ENCODE data around the gene RCOR1. TPM values are rescaled to one million over a fixed set of nuclear protein-coding genes. Genes with fewer than 3 reads are reported as not detected.

RCOR1 gene
- total and polyA plus RNA-seq, 2 donors (not counting 1 experiment from before 2014, with no cell fraction given), result 8.7 to 37.1 TPM

DNA sequence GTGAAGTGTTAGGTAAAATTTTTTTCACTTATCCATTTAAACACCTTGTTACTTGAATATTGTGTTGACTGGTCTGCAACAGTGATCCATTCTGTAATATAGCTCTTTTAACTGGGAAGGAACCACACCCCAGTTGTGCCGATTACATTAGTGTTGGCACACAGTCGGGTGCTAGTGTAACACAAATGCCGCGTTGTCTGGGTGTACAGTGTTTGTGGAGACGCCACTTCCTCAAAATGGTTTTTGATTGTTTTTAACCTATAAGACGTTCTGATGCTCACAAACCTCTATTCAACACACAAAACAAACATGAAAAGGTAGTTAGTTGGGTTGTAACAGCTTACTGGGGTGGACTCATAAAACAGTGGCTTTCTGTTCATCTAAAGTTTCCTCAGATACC lies 136.8 kb downstream of the RCOR1 start:
- H3K9me3 Mint-ChIP-seq (ENCODE audit: insufficient read depth), result no peaks in the 10 kb centered on the region
- H4K20me1 ChIP-seq (ENCODE audit: control insufficient read depth, insufficient read depth, low read length, poor library complexity, severe bottlenecking), result no peaks in the 10 kb centered on the region
- H3K27ac ChIP-seq (ENCODE audit: low read length in 2 of 2), result no peak overlapping the region
- H3K4me2 ChIP-seq (replicated peaks; ENCODE audit: low read depth, low read length, poor library complexity, severe bottlenecking), result no peak overlapping the region
- H3K36me3 ChIP-seq (replicated peaks in 1 of 2; ENCODE audit: control extremely low read depth in 1 of 2, control insufficient read depth in 1 of 2, extremely low read depth in 1 of 2, insufficient read depth in 2 of 2, low read length in 1 of 2), result peaks cover 1 to 45% of the 10 kb centered on the region in 2 experiments
- H2AFZ ChIP-seq (ENCODE audit: insufficient read depth, low read depth, low read length, poor library complexity, severe bottlenecking), result no peak overlapping the region
- no peaks in the 10 kb centered on the region for H3K4me1 Mint-ChIP-seq
- TF ChIP-seq EZH2 (IDR thresholded peaks at IDR 0.05; ENCODE audit: borderline replicate concordance, insufficient read depth, low read depth, low read length, poor library complexity, severe bottlenecking), result no peak
- TF ChIP-seq, protein P1, sequence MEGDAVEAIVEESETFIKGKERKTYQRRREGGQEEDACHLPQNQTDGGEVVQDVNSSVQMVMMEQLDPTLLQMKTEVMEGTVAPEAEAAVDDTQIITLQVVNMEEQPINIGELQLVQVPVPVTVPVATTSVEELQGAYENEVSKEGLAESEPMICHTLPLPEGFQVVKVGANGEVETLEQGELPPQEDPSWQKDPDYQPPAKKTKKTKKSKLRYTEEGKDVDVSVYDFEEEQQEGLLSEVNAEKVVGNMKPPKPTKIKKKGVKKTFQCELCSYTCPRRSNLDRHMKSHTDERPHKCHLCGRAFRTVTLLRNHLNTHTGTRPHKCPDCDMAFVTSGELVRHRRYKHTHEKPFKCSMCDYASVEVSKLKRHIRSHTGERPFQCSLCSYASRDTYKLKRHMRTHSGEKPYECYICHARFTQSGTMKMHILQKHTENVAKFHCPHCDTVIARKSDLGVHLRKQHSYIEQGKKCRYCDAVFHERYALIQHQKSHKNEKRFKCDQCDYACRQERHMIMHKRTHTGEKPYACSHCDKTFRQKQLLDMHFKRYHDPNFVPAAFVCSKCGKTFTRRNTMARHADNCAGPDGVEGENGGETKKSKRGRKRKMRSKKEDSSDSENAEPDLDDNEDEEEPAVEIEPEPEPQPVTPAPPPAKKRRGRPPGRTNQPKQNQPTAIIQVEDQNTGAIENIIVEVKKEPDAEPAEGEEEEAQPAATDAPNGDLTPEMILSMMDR (IDR thresholded peaks at IDR 0.05), result no peak
- no peaks in the 10 kb centered on the region for H3K27me3 ChIP-seq (replicated peaks in 1 of 4; ENCODE audit: control extremely low read depth in 1 of 4, control insufficient read depth in 3 of 4, insufficient read depth in 4 of 4, low read length in 3 of 4)
- ATAC-seq (ENCODE audit: low read depth) (no peak), DNase-seq (no peak)
- no peaks in the 10 kb centered on the region for H3K27me3 Mint-ChIP-seq
- H3K79me2 ChIP-seq (ENCODE audit: control insufficient read depth, insufficient read depth, low read length), result peaks cover 3% of the 10 kb centered on the region
- WGBS (ENCODE audit: insufficient coverage), result 100% methylated on average over 1 of the region's 6 CpGs
- no peaks in the 10 kb centered on the region for H3K9me3 ChIP-seq (ENCODE audit: control extremely low read depth in 1 of 3, control insufficient read depth in 2 of 3, insufficient read depth in 1 of 3, low read length in 2 of 3)
- no peak overlapping the region for H3K27ac Mint-ChIP-seq
- ChIA-PET CTCF (interaction anchor here (1.0 to 1.5 kb wide), 2 partner anchors 8 to 17 kb away, joined by 3 to 4 read pairs; no protein-coding TSS in a partner anchor), POLR2A (no interaction called here)
- intact Hi-C loops (cut with micrococcal nuclease), result no loop called here
- no peak overlapping the region for H3K4me3 Mint-ChIP-seq
- no peaks in the 10 kb centered on the region for H3K4me1 ChIP-seq (ENCODE audit: control insufficient read depth in 2 of 2, insufficient read depth in 2 of 2, low read length in 2 of 2)
- no peak overlapping the region for H3K9ac ChIP-seq (ENCODE audit: low read length)
- no peak overlapping the region for H3K4me3 ChIP-seq (ENCODE audit: control extremely low read depth in 1 of 5, extremely low read depth in 1 of 5, insufficient read depth in 1 of 5, low read depth in 2 of 5, low read length in 4 of 5)

DNA sequence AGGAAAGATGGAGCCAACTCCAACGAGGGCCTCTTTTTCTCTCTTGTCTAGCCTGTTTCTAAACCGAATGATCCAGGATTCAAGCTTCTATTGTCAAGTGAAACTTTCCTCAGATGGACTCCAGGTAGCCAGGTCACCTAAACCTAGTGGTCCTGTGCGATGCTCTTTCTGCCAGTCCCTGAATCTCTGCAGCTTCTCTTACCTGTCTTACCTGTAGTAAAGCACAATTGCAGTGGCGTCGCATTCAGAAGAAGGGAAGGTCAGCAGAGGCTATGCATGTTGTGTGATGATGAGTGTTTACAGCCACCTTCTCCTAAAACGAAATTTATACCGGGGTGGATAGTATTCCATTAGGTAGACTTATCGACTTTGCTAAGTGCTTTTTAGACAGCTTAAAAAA lies 137.4 kb downstream of the RCOR1 start:
- ChIA-PET POLR2A (no interaction called here), CTCF (interaction anchor here (1.5 kb wide), 1 partner anchor 18 kb away, joined by 4 read pairs; no protein-coding TSS in a partner anchor)
- H3K9me3 ChIP-seq (ENCODE audit: control extremely low read depth in 1 of 3, control insufficient read depth in 2 of 3, insufficient read depth in 1 of 3, low read length in 2 of 3), result no peaks in the 10 kb centered on the region
- peaks cover 1 to 44% of the 10 kb centered on the region in 2 experiments for H3K36me3 ChIP-seq (replicated peaks in 1 of 2; ENCODE audit: control extremely low read depth in 1 of 2, control insufficient read depth in 1 of 2, extremely low read depth in 1 of 2, insufficient read depth in 2 of 2, low read length in 1 of 2)
- H2AFZ ChIP-seq (ENCODE audit: insufficient read depth, low read depth, low read length, poor library complexity, severe bottlenecking), result no peak overlapping the region
- H3K79me2 ChIP-seq (ENCODE audit: control insufficient read depth, insufficient read depth, low read length), result peaks cover 1% of the 10 kb centered on the region
- H3K4me1 ChIP-seq (ENCODE audit: control insufficient read depth in 2 of 2, insufficient read depth in 2 of 2, low read length in 2 of 2), result no peaks in the 10 kb centered on the region
- H4K20me1 ChIP-seq (ENCODE audit: control insufficient read depth, insufficient read depth, low read length, poor library complexity, severe bottlenecking), result no peaks in the 10 kb centered on the region
- H3K9ac ChIP-seq (ENCODE audit: low read length), result no peak overlapping the region
- TF ChIP-seq, protein P1 (IDR thresholded peaks at IDR 0.05), result no peak
- 96% methylated on average over 8 of the region's 8 CpGs for WGBS (ENCODE audit: insufficient coverage)
- Mint-ChIP-seq H3K9me3 (ENCODE audit: insufficient read depth) (no peaks in the 10 kb centered on the region), H3K27ac (no peak overlapping the region), H3K4me3 (no peak overlapping the region), H3K4me1 (no peaks in the 10 kb centered on the region), H3K27me3 (no peaks in the 10 kb centered on the region)
- ATAC-seq (ENCODE audit: low read depth), result no peak
- intact Hi-C loops (cut with micrococcal nuclease), result no loop called here
- no peaks in the 10 kb centered on the region for H3K27me3 ChIP-seq (replicated peaks in 1 of 4; ENCODE audit: control extremely low read depth in 1 of 4, control insufficient read depth in 3 of 4, insufficient read depth in 4 of 4, low read length in 3 of 4)
- no peak for DNase-seq
- no peak overlapping the region for H3K27ac ChIP-seq (ENCODE audit: low read length in 2 of 2)
- H3K4me3 ChIP-seq (ENCODE audit: control extremely low read depth in 1 of 5, extremely low read depth in 1 of 5, insufficient read depth in 1 of 5, low read depth in 2 of 5, low read length in 4 of 5), result no peak overlapping the region
- no peak overlapping the region for H3K4me2 ChIP-seq (replicated peaks; ENCODE audit: low read depth, low read length, poor library complexity, severe bottlenecking)

Data from B cell (primary cell).